HG03378 (cell line): ENCODE measurements around the gene DRD1.

Experiments
- ATAC-seq: cut with Tn5 transposase; IDR thresholded peaks from one replicate; pipeline ENCODE4 v1.9.1; 2021; ENCODE audit warnings: mild to moderate bottlenecking, moderate library complexity; ENCODE audit not compliant: unreplicated experiment

The DRD1 gene

DNA sequence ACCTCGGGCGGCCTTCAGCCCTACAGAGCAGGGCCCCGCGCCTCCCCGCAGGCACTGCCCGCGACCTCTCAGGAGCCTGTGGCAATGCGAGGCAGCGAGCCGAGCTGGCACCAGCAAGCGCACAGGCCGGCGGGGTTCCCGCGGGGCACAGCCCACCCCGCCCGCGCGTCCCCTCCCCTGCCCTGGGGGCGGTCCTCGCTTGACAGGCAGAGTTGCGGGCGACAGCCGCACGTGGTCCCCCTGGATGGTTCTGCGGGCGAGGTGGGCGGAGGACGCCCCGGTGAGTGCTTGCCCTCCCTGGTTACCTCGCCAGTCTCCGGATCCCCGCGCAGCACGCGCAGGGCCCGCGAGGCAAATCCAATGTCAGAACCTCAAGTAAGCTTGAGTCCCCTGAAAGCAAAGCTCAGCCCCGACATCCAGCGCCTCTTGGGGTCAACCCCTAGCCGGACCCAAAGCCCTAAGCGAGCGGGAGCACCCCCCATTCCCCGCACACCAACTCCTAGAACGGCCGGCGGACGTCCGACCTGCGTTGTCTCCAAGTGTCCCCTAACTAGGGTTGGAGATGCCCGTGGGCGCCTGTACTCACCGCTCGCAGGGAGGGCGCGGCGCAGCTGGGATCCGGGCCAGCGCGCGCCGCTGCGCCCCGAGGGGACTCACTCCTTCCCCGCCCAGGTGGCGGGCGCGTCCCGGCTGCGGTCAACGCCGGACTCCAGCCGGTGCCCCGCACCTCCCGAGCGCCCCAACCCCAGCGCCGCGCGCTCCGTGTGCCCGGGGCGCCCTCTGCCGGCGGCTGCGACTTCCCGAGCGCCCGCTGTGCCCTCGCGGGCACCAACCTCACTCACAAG lies at the start of gene DRD1:
DRD1 (minus strand) TSS at position 123 of the 845 bp plus-strand sequence. CDS start 1,083 bp downstream, outside the sequence.
- no peak for ATAC-seq

DNA sequence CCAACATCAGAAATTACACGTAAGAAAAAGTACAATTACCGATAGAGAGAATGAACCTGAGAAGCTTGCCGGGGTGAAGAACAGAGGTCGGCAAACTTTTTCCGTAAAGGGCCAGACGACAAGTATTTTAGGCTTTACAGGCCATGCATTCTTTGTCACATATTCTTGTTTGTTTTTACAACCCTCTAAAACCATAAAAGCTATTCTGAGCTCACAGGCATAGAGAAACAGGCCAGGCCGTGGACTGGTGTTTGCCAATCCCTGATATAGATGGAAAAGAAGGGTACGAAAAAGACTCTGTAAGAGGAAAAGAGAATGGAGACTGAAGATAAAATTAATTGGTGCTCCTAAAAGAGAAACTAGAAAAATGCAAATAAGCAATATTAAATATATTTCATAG lies 49.7 kb upstream of the DRD1 start:
- ATAC-seq = no peak

GRCh38 chr5:175493260-175493659 lies 49.3 kb upstream of the DRD1 start:
- no peak for ATAC-seq

GRCh38 chr5:175491223-175491622 lies 47.2 kb upstream of the DRD1 start:
- no peak for ATAC-seq

DNA sequence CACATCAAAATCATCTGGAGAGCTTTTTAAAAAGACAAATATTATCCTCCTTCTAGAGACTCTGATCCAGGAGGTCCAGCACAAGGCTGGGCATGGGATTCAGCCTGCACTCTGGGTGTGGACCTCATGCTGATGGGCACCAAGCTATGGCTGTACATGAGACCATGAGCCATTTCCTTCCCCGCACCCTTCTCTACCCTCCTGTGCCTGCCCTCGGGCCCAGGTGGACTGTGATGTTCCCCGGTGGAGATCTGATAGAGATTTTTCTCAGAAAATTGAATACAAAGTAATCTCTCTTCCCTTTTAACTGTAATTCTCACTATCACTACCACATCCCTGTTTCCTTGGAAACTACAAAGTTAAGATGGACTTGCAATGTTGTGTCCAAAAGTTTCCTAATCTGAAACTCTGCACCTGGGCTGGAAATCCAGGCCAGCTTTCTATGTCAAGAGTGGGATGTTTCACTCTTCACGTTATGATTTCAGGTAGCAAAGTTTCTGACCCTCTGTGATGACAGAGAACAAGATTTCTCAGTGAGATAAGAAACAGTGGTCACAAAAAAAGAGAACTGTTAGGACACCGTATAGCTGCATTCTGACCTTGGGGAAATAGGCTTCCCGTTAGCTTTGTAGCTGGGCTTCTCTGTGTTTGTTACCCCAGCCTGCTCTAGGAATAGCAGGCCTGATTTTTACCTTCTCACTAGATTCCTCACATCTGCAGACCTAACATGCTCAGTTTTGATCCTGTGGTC lies 45.9 kb upstream of the DRD1 start:
- no peak for ATAC-seq

GRCh38 chr5:175487514-175488222 lies 43.7 kb upstream of the DRD1 start:
- no peak for ATAC-seq

DNA sequence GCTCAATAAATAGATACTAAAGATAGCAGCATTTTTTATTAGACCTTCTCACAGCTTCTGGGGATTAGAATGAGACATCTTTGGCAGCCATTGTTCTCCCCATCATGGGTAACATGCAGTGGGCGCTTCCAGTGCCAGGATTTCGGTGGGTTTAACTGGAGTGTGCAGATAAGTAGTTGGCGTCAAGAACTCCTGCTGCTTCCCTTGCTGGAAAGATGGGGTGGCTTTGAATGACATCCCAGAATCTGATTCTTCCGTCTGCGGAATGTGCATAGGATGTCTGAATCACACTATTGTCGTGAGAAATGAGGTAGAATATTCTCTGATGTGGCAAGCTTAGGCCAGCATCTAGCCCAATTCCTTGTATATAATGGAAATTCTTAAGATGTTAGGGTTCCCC lies 41.6 kb upstream of the DRD1 start:
- ATAC-seq = no peak

GRCh38 chr5:175484829-175485228 lies 40.8 kb upstream of the DRD1 start:
- ATAC-seq = no peak

GRCh38 chr5:175484322-175484721 lies 40.3 kb upstream of the DRD1 start:
- no peak for ATAC-seq

DNA sequence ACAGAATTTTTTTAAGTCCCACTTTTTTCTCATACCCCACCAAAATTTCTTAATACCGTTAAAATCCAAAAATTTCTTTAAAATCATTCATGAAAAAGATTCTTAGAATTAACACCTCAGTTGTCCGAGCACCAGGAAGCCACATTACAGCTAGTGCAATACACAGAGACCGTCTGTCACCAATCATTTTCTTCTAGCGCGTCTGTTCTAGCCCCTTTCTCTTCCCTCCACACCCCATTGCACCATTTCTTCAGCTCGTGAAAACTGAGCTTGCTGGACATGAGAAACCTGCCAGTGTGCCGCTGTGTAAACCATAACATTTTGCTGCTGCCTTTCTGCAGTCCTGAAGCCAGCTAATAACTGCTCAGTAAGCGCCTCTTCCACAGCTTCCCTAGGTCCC lies 39.4 kb upstream of the DRD1 start:
- no peak for ATAC-seq

GRCh38 chr5:175479125-175479881 lies 35.3 kb upstream of the DRD1 start:
- no peak for ATAC-seq

DNA sequence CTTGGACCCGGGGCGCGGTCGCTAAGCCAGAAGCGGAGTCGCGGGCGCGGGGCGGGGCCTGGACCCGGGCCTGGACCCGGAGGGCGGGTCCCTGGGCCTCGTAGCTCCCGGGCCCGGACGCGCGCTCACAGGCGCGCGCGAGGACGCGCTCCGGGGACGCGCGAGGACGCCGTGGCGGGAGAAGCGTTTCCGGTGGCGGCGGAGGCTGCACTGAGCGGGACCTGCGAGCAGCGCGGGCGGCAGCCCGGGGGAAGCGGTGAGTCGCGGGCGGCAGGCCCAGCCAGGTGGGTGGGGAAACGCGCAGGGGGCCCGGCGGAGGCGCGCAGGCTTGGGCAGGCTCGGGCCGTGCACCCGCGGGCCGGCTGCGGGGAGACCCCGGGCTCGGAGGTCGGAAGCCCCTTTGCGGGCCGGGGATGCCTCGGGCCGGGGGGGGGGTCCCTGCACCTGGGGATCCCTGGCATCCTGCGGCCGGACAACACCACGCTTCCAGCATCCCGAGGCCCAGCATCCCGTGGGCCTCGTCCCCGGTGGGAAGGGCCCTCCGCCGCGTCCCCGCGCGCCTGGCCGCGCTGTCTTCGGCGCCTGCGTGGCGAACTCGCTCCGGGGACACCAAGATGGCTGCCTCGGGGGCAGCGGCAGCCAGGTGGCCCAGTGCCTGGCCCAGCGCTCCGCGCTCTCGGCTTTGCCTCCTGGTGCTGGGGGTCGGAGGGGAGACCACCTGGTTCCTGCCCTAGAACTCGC lies 34.6 kb upstream of the DRD1 start, which contains the start of gene SFXN1:
SFXN1 (plus strand) TSS at position 177 of the 741 bp plus-strand sequence. CDS start 13,544 bp downstream, outside the sequence.
- ATAC-seq = peak; percentile 67

- ATAC-seq = no peak
Measured at GRCh38 chr5:175478008-175478383, 34.0 kb upstream of the DRD1 start.

DNA sequence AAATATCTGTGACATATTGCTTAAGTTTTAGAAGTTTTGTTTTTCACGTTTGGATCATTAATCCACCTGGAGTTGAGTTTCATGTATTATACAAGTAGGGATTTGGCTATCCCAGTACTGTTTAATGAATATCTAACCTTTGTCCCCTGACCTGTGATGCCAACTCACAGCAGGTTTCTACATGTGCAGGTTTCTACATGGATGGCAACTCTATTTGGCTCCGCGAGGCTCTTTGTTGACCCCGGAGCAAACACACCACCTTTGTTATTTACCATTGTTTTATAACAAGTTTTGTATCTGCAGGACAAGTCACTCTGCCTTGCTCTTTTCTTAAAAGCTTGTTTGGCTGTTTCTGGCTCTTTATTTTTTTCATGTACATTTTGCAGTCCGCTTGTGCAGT lies 33.5 kb upstream of the DRD1 start:
- ATAC-seq = no peak

DNA sequence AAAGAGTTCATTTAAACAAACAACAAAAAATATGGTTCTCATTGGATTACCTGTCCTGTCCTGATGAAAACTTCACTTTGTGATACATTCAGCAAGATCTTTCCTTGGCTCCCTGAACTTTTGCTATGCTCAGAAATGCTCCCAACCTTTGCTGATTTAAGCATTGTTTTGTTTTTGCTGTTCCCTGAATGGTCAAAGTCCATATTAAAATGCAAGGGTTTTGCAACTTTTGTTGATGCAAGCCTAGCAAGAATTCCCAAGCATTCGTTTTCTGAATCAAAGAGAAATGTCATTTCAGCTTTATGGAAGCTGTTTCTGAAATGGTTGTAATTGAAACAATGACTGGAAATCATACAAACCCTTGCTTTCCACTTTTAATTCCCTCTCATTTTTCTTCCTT lies 31.3 kb upstream of the DRD1 start:
- ATAC-seq = no peak

- ATAC-seq = no peak
Measured at GRCh38 chr5:175472378-175472777, 28.4 kb upstream of the DRD1 start.

DNA sequence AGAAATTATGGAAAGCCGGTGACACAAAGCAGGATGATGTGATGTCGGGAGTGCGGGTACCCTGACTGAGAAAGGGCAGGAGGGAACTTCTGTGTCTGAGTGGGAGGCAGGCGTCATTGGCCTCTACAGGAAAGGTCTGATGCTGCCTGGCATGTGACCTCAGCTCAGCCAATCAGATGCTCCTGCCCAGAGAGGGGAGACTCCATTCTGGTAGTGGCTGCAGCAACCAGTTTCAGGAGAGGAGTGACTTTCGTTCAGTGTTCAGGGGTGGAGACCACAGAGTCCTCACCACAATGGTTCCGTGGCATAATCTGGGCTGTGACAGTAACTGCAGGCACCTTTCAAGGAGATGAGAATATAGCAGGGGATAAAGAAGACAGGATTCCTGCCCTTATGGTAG lies 27.6 kb upstream of the DRD1 start:
- ATAC-seq = no peak

DNA sequence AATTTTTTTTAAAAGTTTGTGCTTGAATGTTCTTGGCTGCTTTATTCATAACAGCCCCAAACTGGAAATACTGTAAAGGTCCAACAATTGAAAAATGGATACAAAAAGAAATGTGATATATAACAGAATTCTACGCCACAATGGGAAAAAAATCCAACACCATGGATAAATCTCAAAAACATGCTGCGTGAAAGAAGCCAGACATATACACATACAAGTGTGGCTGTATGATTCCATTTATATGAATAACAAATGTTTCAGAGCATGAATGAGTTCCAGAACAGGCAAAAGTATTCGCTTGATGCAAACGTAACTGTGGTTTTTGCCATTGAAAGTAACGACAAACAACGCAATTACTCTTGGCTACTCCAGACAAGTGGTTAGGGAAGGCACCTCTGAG lies 27.2 kb upstream of the DRD1 start:
- no peak for ATAC-seq

DNA sequence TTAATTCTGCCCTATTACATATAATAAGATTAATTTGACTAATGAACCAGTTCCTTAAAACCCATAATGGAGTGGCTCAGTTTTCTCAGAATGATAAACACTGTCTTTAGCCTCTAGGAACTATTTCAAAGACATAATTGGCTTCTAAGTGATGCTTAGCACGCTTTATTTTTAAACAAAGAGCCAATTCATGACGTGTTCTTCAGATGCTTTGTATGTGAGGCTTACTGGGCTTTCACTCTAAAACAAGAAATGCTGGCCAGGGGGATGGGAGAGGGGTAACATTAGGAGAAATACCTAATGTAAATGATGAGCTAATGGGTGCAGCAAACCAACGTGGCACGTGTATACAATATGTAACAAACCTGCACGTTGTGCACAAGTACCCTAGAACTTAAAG lies 26.8 kb upstream of the DRD1 start:
- ATAC-seq = no peak

DNA sequence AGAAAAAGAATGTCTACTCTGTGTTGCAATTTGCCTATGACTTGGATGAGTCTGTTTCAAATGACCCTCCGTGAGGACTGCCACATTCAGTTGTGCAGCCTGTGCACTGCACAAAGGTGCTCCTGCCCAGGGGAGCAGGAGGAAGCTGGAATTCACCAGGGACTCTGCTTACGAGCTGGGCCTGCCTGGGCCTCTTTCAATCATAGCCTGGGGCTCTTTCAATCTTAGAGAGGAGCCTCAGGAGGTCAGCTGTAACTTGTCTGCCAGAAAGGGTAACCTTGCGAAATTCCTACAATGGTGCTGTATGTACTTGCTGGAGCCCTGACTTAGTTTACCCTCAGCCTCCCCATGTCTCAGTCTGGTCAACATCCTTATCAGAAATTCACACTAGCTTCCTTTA lies 25.9 kb upstream of the DRD1 start:
- no peak for ATAC-seq
